ENCODE data around the gene GREB1.

GREB1 gene

GRCh38 chr2:11680901-11681721, 147.3 kb downstream of the GREB1 start:
- Histone ChIP-seq H3K27me3 (ENCODE audit: low read depth, low read length) (peaks cover 55% of the 10 kb centered on the region), H3K79me2 (ENCODE audit: low read length) (no peaks in the 10 kb centered on the region), H3K4me3 (ENCODE audit: low read length) (no peak overlapping the region), H3K9ac (ENCODE audit: low read length) (no peak overlapping the region), H3K4me2 (ENCODE audit: low read length) (no peak overlapping the region), H3K4me1 (ENCODE audit: low read length) (no peaks in the 10 kb centered on the region), H4K20me1 (ENCODE audit: insufficient read depth, low read length) (no peaks in the 10 kb centered on the region), H3K36me3 (replicated peaks; ENCODE audit: low read depth, low read length) (no peaks in the 10 kb centered on the region), H3K27ac (ENCODE audit: low read length) (no peak overlapping the region), H2AFZ (ENCODE audit: low read depth, low read length) (no peak overlapping the region), H3K9me3 (ENCODE audit: insufficient read depth, low read length) (no peaks in the 10 kb centered on the region)
- TF ChIP-seq, protein P1, sequence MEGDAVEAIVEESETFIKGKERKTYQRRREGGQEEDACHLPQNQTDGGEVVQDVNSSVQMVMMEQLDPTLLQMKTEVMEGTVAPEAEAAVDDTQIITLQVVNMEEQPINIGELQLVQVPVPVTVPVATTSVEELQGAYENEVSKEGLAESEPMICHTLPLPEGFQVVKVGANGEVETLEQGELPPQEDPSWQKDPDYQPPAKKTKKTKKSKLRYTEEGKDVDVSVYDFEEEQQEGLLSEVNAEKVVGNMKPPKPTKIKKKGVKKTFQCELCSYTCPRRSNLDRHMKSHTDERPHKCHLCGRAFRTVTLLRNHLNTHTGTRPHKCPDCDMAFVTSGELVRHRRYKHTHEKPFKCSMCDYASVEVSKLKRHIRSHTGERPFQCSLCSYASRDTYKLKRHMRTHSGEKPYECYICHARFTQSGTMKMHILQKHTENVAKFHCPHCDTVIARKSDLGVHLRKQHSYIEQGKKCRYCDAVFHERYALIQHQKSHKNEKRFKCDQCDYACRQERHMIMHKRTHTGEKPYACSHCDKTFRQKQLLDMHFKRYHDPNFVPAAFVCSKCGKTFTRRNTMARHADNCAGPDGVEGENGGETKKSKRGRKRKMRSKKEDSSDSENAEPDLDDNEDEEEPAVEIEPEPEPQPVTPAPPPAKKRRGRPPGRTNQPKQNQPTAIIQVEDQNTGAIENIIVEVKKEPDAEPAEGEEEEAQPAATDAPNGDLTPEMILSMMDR (IDR thresholded peaks at IDR 0.05; ENCODE audit: low read depth, low read length): no peak
- TF ChIP-seq EZH2phosphoT487 (IDR thresholded peaks at IDR 0.05; ENCODE audit: low read depth): no peak

- H2AFZ ChIP-seq (ENCODE audit: low read depth, low read length): peak overlapping the region; percentile 47; the same call in 1 of the 2 replicates
- no peaks in the 10 kb centered on the region for H3K36me3 ChIP-seq (replicated peaks; ENCODE audit: low read depth, low read length)
- peaks cover 50% of the 10 kb centered on the region for H3K27me3 ChIP-seq (ENCODE audit: low read depth, low read length)
- peak overlapping the region; percentile 31; the same call in 1 of the 2 replicates for H3K4me3 ChIP-seq (ENCODE audit: low read length)
- H3K27ac ChIP-seq (ENCODE audit: low read length): no peak overlapping the region
- no peaks in the 10 kb centered on the region for H3K79me2 ChIP-seq (ENCODE audit: low read length)
- TF ChIP-seq, protein P1 (IDR thresholded peaks at IDR 0.05; ENCODE audit: low read depth, low read length): peak; percentile 93
- TF ChIP-seq EZH2phosphoT487 (IDR thresholded peaks at IDR 0.05; ENCODE audit: low read depth): no peak
- no peaks in the 10 kb centered on the region for H3K4me1 ChIP-seq (ENCODE audit: low read length)
- H3K9me3 ChIP-seq (ENCODE audit: insufficient read depth, low read length): no peaks in the 10 kb centered on the region
- H4K20me1 ChIP-seq (ENCODE audit: insufficient read depth, low read length): no peaks in the 10 kb centered on the region
- no peak overlapping the region for H3K9ac ChIP-seq (ENCODE audit: low read length)
- H3K4me2 ChIP-seq (ENCODE audit: low read length): peak overlapping the region; percentile 56
These were observed 148.1 kb downstream of the GREB1 start for GRCh38 chr2:11681722-11682589.

DNA sequence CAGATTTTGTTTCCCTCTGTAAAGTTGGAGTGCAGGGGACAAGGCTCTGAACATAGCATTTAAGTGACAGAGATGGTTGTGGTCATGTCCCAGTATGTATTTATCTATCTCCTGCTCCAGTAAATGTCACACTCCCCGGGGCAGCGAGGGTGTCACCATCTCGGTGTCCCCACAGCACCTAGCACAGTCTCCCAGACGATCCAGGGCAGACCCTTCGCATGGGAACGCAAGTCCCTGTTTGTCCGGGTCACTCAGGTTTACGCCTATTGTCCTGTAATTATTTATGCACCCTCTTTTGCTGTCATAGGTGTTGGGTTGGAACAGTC, 148.7 kb downstream of the GREB1 start:
- H2AFZ ChIP-seq (ENCODE audit: low read depth, low read length): no peak overlapping the region
- no peaks in the 10 kb centered on the region; the same call in 1 of the 2 replicates for H4K20me1 ChIP-seq (ENCODE audit: insufficient read depth, low read length)
- no peak overlapping the region for H3K4me2 ChIP-seq (ENCODE audit: low read length)
- TF ChIP-seq, protein P1 (IDR thresholded peaks at IDR 0.05; ENCODE audit: low read depth, low read length): no peak
- TF ChIP-seq EZH2phosphoT487 (IDR thresholded peaks at IDR 0.05; ENCODE audit: low read depth): no peak
- H3K27ac ChIP-seq (ENCODE audit: low read length): no peak overlapping the region
- H3K4me1 ChIP-seq (ENCODE audit: low read length): no peaks in the 10 kb centered on the region
- H3K4me3 ChIP-seq (ENCODE audit: low read length): no peak overlapping the region
- H3K9me3 ChIP-seq (ENCODE audit: insufficient read depth, low read length): no peaks in the 10 kb centered on the region
- H3K79me2 ChIP-seq (ENCODE audit: low read length): no peaks in the 10 kb centered on the region
- no peak overlapping the region for H3K9ac ChIP-seq (ENCODE audit: low read length)
- peaks cover 46% of the 10 kb centered on the region for H3K27me3 ChIP-seq (ENCODE audit: low read depth, low read length)
- no peaks in the 10 kb centered on the region for H3K36me3 ChIP-seq (replicated peaks; ENCODE audit: low read depth, low read length)

GRCh38 chr2:11683476-11683875, 149.6 kb downstream of the GREB1 start:
- no peak overlapping the region for H3K27ac ChIP-seq (ENCODE audit: low read length)
- peaks cover 3% of the 10 kb centered on the region; the same call in 1 of the 2 replicates for H3K4me1 ChIP-seq (ENCODE audit: low read length)
- H3K4me2 ChIP-seq (ENCODE audit: low read length): no peak overlapping the region
- H3K79me2 ChIP-seq (ENCODE audit: low read length): no peaks in the 10 kb centered on the region
- TF ChIP-seq, protein P1 (IDR thresholded peaks at IDR 0.05; ENCODE audit: low read depth, low read length): no peak
- TF ChIP-seq EZH2phosphoT487 (IDR thresholded peaks at IDR 0.05; ENCODE audit: low read depth): no peak
- H3K4me3 ChIP-seq (ENCODE audit: low read length): no peak overlapping the region
- no peaks in the 10 kb centered on the region for H3K36me3 ChIP-seq (replicated peaks; ENCODE audit: low read depth, low read length)
- H3K9me3 ChIP-seq (ENCODE audit: insufficient read depth, low read length): no peaks in the 10 kb centered on the region
- H4K20me1 ChIP-seq (ENCODE audit: insufficient read depth, low read length): no peaks in the 10 kb centered on the region; the same call in 1 of the 2 replicates
- H3K9ac ChIP-seq (ENCODE audit: low read length): no peak overlapping the region
- H3K27me3 ChIP-seq (ENCODE audit: low read depth, low read length): peaks cover 41% of the 10 kb centered on the region
- no peak overlapping the region for H2AFZ ChIP-seq (ENCODE audit: low read depth, low read length)

Measured in OCI-LY3 (cell line).